Peyer's patch (tissue), 4 donors: ENCODE measurements around the gene CD70. TPM values are rescaled to one million over a fixed set of nuclear protein-coding genes. Genes with fewer than 3 reads are reported as not detected.
"Not testable (repeated sequence)": the region's sequence is repeated elsewhere in the genome, so short reads cannot be mapped to it uniquely, and the experiment has no call there.

Source experiments
- DNase-seq, 3 donors: peaks; one replicate each; pipeline ENCODE4 v3.0.0-alpha.2; 2017 to 2019
- H3K27ac ChIP-seq, 4 donors: fragments of 200-600 bp; sonication (generic); one replicate each; pipeline ENCODE4 v1.5.1; 2016 to 2019
- H3K27me3 ChIP-seq, 2 donors: fragments of 200-600 bp; sonication (generic); one replicate each; pipeline ENCODE4 v1.5.1; 2019
- H3K36me3 ChIP-seq, 3 donors: fragments of 200-600 bp; sonication (generic); one replicate each; pipeline ENCODE4 v1.5.1; 2016 to 2019
- H3K4me1 ChIP-seq, 4 donors: fragments of 200-600 bp; sonication (generic); one replicate each; pipeline ENCODE4 v1.5.1; 2016 to 2019
- H3K4me3 ChIP-seq, 4 donors: fragments of 200-600 bp; sonication (generic); 1 replicate in 3 of 4; 2 replicates in 1 of 4; pipeline ENCODE4 v1.5.1; 2016 to 2019; ENCODE audit warnings: mild to moderate bottlenecking in 1 of 4
- H3K9me3 ChIP-seq, 4 donors: fragments of 200-600 bp; sonication (generic); one replicate each; pipeline ENCODE4 v1.5.1; 2016 to 2019; ENCODE audit warnings: mild to moderate bottlenecking in 1 of 4
- POLR2A ChIP-seq, 2 donors: fragments of 450-650 bp; IDR thresholded peaks; one replicate each; pipeline ENCODE4 v1.5.1; 2017; ENCODE audit warnings: antibody characterized with exemption in 2 of 2, mild to moderate bottlenecking in 2 of 2, moderate library complexity in 2 of 2
- total RNA-seq, 4 donors: library from RNA; depleted of rRNA; stranded (reverse); fragments of >200 nt; gene quantifications; one replicate each; pipeline ENCODE4 v1.1.0, GENCODE V29; 2016
- TF ChIP-seq, protein P1 (sequence below), 6 experiments: fragments of 450-650 bp in 4 of 6; fragments of 200-600 bp in 2 of 6; sonication (generic) in 1 of 6; IDR thresholded peaks; one replicate each; pipeline ENCODE4 v1.5.1; 2017 to 2019; ENCODE audit warnings: antibody characterized with exemption in 6 of 6, mild to moderate bottlenecking in 3 of 6, moderate library complexity in 1 of 6

The CD70 gene
- total RNA-seq, 4 donors from 2014 or later = not detected

GRCh38 chr19:6568816-6569215 is 22.1 kb downstream of the CD70 start:
- no peaks in the 10 kb centered on the region for H3K27me3 ChIP-seq
- no peaks in the 10 kb centered on the region for H3K4me1 ChIP-seq
- H3K4me3 ChIP-seq = no peak overlapping the region
- H3K27ac ChIP-seq = no peak overlapping the region
- no peak for TF ChIP-seq POLR2A (IDR thresholded peaks at IDR 0.05)
- TF ChIP-seq, protein P1, sequence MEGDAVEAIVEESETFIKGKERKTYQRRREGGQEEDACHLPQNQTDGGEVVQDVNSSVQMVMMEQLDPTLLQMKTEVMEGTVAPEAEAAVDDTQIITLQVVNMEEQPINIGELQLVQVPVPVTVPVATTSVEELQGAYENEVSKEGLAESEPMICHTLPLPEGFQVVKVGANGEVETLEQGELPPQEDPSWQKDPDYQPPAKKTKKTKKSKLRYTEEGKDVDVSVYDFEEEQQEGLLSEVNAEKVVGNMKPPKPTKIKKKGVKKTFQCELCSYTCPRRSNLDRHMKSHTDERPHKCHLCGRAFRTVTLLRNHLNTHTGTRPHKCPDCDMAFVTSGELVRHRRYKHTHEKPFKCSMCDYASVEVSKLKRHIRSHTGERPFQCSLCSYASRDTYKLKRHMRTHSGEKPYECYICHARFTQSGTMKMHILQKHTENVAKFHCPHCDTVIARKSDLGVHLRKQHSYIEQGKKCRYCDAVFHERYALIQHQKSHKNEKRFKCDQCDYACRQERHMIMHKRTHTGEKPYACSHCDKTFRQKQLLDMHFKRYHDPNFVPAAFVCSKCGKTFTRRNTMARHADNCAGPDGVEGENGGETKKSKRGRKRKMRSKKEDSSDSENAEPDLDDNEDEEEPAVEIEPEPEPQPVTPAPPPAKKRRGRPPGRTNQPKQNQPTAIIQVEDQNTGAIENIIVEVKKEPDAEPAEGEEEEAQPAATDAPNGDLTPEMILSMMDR (IDR thresholded peaks at IDR 0.05) = no peak
- peaks cover 0 to 5% (median 0%) of the 10 kb centered on the region in 4 donors for H3K9me3 ChIP-seq
- DNase-seq = no peak
- no peaks in the 10 kb centered on the region for H3K36me3 ChIP-seq

DNA sequence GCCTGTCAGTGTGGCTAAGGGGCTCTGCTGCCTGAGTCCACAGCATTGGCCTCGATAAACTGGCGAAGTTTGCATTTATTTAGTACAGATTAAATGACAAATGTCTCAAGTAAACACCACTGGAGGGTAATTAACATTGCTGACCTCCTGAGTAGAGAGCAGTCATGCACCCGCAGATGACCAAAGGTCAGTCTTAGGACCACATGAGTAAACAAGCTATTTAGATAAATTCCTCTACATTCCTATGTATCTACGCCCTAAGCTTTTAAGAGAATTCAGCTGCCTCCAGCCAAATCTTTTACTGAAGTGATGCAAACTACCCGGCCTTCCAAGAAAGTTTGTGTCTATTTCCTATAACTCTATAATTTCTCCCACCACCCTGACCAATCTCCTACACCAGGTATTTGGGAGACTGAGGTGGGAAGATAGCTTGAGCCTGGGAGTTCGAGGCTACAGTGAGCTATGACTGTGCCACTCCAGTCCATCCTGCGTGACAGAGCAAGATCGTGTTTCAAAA is 22.9 kb downstream of the CD70 start:
- H3K4me3 ChIP-seq = no peak overlapping the region
- H3K27ac ChIP-seq = no peak overlapping the region
- peaks cover 0 to 5% (median 0%) of the 10 kb centered on the region in 4 donors for H3K9me3 ChIP-seq
- H3K36me3 ChIP-seq = no peaks in the 10 kb centered on the region
- no peak for TF ChIP-seq POLR2A (IDR thresholded peaks at IDR 0.05)
- TF ChIP-seq, protein P1 (IDR thresholded peaks at IDR 0.05) = no peak
- DNase-seq = no peak
- no peaks in the 10 kb centered on the region for H3K27me3 ChIP-seq
- H3K4me1 ChIP-seq = no peaks in the 10 kb centered on the region

- H3K27me3 ChIP-seq, H3K9me3 ChIP-seq, H3K4me1 ChIP-seq, H3K36me3 ChIP-seq, H3K4me3 ChIP-seq, H3K27ac ChIP-seq, DNase-seq: not testable (repeated sequence)
These were observed 24.2 kb downstream of the CD70 start for GRCh38 chr19:6566727-6567126.

GRCh38 chr19:6564393-6564792 is 26.6 kb downstream of the CD70 start:
- TF ChIP-seq, protein P1 (IDR thresholded peaks at IDR 0.05) = no peak
- TF ChIP-seq POLR2A (IDR thresholded peaks at IDR 0.05) = no peak
- H3K9me3 ChIP-seq = peaks cover 0 to 5% (median 0%) of the 10 kb centered on the region in 4 donors
- no peak overlapping the region for H3K27ac ChIP-seq
- no peaks in the 10 kb centered on the region for H3K27me3 ChIP-seq
- DNase-seq = no peak
- no peak overlapping the region for H3K4me3 ChIP-seq
- no peaks in the 10 kb centered on the region for H3K36me3 ChIP-seq
- H3K4me1 ChIP-seq = no peaks in the 10 kb centered on the region

- not testable (repeated sequence) for H3K27me3 ChIP-seq, H3K9me3 ChIP-seq, H3K4me3 ChIP-seq, H3K27ac ChIP-seq, H3K36me3 ChIP-seq, H3K4me1 ChIP-seq, DNase-seq
These were observed 28.5 kb downstream of the CD70 start for GRCh38 chr19:6562437-6562836.

DNA sequence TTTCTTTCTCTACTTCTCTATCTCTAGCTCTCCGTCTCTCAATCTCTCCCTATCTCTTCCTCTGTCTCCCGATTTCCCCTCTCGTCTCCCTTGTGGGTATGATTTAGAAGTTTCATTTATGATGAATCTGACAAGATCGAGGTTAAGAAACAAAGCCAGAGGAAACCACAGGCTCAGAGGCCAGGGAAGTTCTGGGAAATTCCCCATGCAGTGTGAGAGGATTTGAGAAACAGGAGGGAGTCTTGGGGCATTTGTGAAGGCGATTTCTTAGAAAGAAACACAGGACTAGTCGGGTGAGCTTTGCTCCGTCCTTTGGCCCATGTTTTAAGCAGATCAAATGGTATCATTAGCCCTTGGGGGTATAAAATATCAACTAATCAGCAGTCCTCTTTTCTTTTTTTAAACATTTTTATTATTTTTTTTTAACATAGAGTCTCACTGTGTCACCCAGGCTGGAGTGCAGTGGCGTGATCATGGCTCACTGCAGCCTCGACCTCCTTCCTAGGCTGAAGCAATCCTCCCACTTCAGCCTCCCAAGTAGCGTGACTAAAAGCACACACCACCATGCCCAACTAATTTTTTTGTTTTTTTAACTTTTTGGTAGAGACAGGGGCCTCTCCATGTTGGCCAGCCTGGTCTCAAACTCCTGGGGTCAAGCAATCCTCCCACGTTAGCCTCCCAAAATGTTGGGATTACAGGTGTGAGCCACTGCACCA is 34.3 kb downstream of the CD70 start:
- Histone ChIP-seq H3K27me3 (no peaks in the 10 kb centered on the region), H3K36me3 (no peaks in the 10 kb centered on the region), H3K27ac (no peak overlapping the region), H3K9me3 (no peaks in the 10 kb centered on the region), H3K4me3 (no peak overlapping the region), H3K4me1 (peaks cover 0 to 6% (median 0%) of the 10 kb centered on the region in 4 donors)
- no peak for TF ChIP-seq POLR2A (IDR thresholded peaks at IDR 0.05)
- TF ChIP-seq, protein P1 (IDR thresholded peaks at IDR 0.05) = no peak
- DNase-seq = no peak
